Karpas-422 (cell line): ENCODE measurements around the gene NEU4. TPM values are rescaled to one million over a fixed set of nuclear protein-coding genes. Genes with fewer than 3 reads are reported as not detected.

ENCODE experiments used
- DNase-seq: peaks from one replicate; pipeline ENCODE4 v3.0.0-alpha.2; 2015
- H2AFZ ChIP-seq: fragments of 200-600 bp; sonication (generic); 2 replicates; pipeline ENCODE4 v1.6.1; 2014; ENCODE audit warnings: antibody characterized with exemption, low read length, mixed read lengths
- H3K27ac ChIP-seq: fragments of 200-600 bp; sonication (generic); 2 replicates; pipeline ENCODE4 v1.5.1; 2014; ENCODE audit warnings: mild to moderate bottlenecking, low read length, moderate library complexity
- H3K27me3 ChIP-seq: fragments of 200-600 bp; sonication (generic); 2 replicates; pipeline ENCODE4 v1.6.1; 2014; ENCODE audit warnings: low read length, mixed read lengths
- H3K36me3 ChIP-seq: fragments of 200-600 bp; sonication (generic); 2 replicates; pipeline ENCODE4 v1.6.1; 2014; ENCODE audit warnings: low read length, mixed read lengths; ENCODE audit not compliant: insufficient read depth
- H3K4me1 ChIP-seq: fragments of 200-600 bp; sonication (generic); 2 replicates; pipeline ENCODE4 v1.6.1; 2014; ENCODE audit warnings: mild to moderate bottlenecking, low read length, mixed read lengths
- H3K4me2 ChIP-seq: fragments of 200-600 bp; sonication (generic); 2 replicates; pipeline ENCODE4 v1.6.1; 2014; ENCODE audit warnings: low read length, low read depth, mild to moderate bottlenecking; ENCODE audit not compliant: poor library complexity, severe bottlenecking
- H3K4me3 ChIP-seq: fragments of 200-600 bp; sonication (generic); 2 replicates; pipeline ENCODE4 v1.5.1; 2014; ENCODE audit warnings: mild to moderate bottlenecking, antibody characterized with exemption, low read length, mixed read lengths
- H3K79me2 ChIP-seq: fragments of 200-600 bp; sonication (generic); 2 replicates; pipeline ENCODE4 v1.6.1; 2014; ENCODE audit warnings: mild to moderate bottlenecking, low read length, mixed read lengths
- H3K9ac ChIP-seq: fragments of 200-600 bp; sonication (generic); 2 replicates; pipeline ENCODE4 v1.6.0; 2014; ENCODE audit warnings: low read length
- H3K9me2 ChIP-seq: fragments of 200-600 bp; sonication (generic), shearing (Covaris generic); replicated peaks from 2 replicates; pipeline ENCODE4 v1.6.0; 2014; ENCODE audit warnings: mild to moderate bottlenecking, low read length, moderate library complexity; ENCODE audit not compliant: insufficient read depth
- H3K9me3 ChIP-seq: fragments of 300-700, 200-600 bp; sonication (generic); 2 replicates; pipeline ENCODE4 v1.6.1; 2014; ENCODE audit warnings: low read length, mixed read lengths
- H4K20me1 ChIP-seq: fragments of 200-600 bp; sonication (generic); 2 replicates; pipeline ENCODE4 v1.6.1; 2014; ENCODE audit warnings: mild to moderate bottlenecking, antibody characterized with exemption, low read length, low read depth; ENCODE audit not compliant: insufficient read depth
- total RNA-seq: library from RNA; depleted of rRNA; stranded (reverse); fragments of >200 nt; shearing (Covaris generic); gene quantifications from 2 replicates; pipeline ENCODE4 v1.2.3, GENCODE V29; 2014; ENCODE audit warnings: low replicate concordance; rRNA removed

The NEU4 gene
- total RNA-seq, 1 experiment from 2014 or later, result not detected

GRCh38 chr2:241865416-241865956, 56.5 kb downstream of the NEU4 start:
- H3K4me1 ChIP-seq, result peaks cover 3% of the 10 kb centered on the region
- DNase-seq, result no peak
- no peak overlapping the region for H3K9ac ChIP-seq
- no peaks in the 10 kb centered on the region for H3K27me3 ChIP-seq
- H3K36me3 ChIP-seq, result no peaks in the 10 kb centered on the region
- H4K20me1 ChIP-seq, result no peaks in the 10 kb centered on the region
- H3K79me2 ChIP-seq, result no peaks in the 10 kb centered on the region
- no peak overlapping the region for H3K4me3 ChIP-seq
- no peak overlapping the region for H3K27ac ChIP-seq
- no peak overlapping the region for H2AFZ ChIP-seq
- no peaks in the 10 kb centered on the region for H3K9me2 ChIP-seq
- H3K9me3 ChIP-seq, result peaks cover 6% of the 10 kb centered on the region; the same call in 1 of the 2 replicates
- no peak overlapping the region for H3K4me2 ChIP-seq

GRCh38 chr2:241865957-241866789, 57.2 kb downstream of the NEU4 start:
- no peaks in the 10 kb centered on the region for H3K36me3 ChIP-seq
- H3K4me2 ChIP-seq, result no peak overlapping the region
- no peaks in the 10 kb centered on the region for H3K79me2 ChIP-seq
- no peak overlapping the region for H3K9ac ChIP-seq
- H3K27ac ChIP-seq, result no peak overlapping the region
- H3K4me3 ChIP-seq, result no peak overlapping the region
- H3K4me1 ChIP-seq, result no peaks in the 10 kb centered on the region
- no peak overlapping the region for H2AFZ ChIP-seq
- H3K9me2 ChIP-seq, result no peaks in the 10 kb centered on the region
- no peaks in the 10 kb centered on the region for H4K20me1 ChIP-seq
- no peaks in the 10 kb centered on the region for H3K27me3 ChIP-seq
- no peak for DNase-seq
- peaks cover 6% of the 10 kb centered on the region; the same call in 1 of the 2 replicates for H3K9me3 ChIP-seq

Other genes starting within 250 kb of the NEU4 start
- 45.4 and 107 TPM in 2 replicates for gene THAP4, start 172.0 kb upstream of the NEU4 start, total RNA-seq
- 63.9 and 66.6 TPM in 2 replicates for gene ATG4B, start 171.5 kb upstream of the NEU4 start, total RNA-seq
- gene DTYMK, start 122.4 kb upstream of the NEU4 start, total RNA-seq, result 29.1 and 32.0 TPM in 2 replicates
- gene ING5, start 107.2 kb upstream of the NEU4 start, total RNA-seq, result 34.4 and 46.8 TPM in 2 replicates
- gene D2HGDH, start 74.6 kb upstream of the NEU4 start, total RNA-seq, result 21.2 and 35.9 TPM in 2 replicates
- not detected in 2 replicates for gene GAL3ST2, start 32.4 kb upstream of the NEU4 start, total RNA-seq
- gene PDCD1, start 49.7 kb downstream of the NEU4 start, total RNA-seq, result 0.07 TPM in 1 of 2 replicates, not detected in the other
- gene RTP5, start 60.5 kb downstream of the NEU4 start, total RNA-seq, result not detected in 2 replicates